GM19328 (cell line): ENCODE results near the gene WIF1.

ENCODE experiments used
- ATAC-seq: cut with Tn5 transposase; IDR thresholded peaks from one replicate; pipeline ENCODE4 v1.9.1; 2021; ENCODE audit warnings: mild to moderate bottlenecking, moderate library complexity; ENCODE audit not compliant: unreplicated experiment

WIF1 gene

DNA sequence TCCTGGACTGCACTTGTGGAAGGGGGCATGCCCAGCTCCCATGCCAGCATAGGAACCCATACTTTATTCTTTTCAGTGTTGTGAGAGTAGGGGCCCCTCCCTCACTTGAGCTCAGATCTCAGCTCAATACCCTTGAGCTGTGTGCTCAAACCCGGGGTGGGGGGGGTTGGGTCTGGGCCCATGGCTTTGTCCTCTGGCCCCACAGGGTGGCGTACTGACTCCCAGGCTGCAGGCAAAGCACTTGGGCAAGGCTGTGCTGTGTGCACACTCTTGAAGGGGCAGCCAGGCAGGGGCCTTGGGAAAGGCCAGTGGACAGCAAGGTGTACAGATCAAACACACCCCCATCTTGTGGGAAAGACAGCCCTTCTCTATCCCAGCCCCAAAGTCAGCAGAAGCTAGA lies 81.8 kb downstream of the WIF1 start:
- no peak for ATAC-seq

DNA sequence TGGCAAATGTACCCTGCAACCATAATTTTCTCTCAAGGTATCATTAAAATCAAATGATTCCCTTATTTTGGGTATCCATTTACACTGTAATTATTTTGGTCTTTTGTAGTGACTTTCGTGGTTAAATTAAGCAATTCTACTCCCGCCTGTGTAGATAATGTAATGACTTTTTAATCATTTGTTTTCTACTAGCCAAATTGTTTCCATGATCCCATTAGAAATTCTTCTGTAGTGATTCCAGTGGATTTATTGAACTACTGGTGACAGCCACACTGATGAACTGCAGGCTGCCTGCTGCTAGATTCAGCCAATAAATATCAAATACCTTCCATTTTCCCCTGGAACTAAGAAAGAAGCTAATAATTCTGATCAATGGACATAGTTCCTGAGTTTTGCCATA lies 96.0 kb downstream of the WIF1 start:
- ATAC-seq, result no peak

DNA sequence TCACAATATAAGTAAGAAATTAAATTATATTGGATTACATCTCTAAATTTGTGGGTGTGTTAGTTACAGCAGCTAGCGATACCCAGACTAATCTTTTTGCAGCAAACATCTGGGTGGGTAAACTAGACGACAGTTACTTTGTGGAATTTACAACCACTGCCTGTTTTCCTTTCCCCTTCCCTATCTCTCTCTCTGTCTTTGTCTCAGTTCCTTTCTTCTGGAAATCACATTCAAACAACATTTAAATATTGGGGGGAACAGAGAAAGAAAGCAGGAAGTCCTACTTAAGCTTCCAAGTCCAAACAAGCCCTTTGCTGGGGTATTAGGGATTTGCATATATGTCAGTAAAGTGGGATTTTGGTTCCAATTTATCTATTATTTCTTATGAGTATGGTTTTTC lies 97.6 kb downstream of the WIF1 start:
- no peak for ATAC-seq

DNA sequence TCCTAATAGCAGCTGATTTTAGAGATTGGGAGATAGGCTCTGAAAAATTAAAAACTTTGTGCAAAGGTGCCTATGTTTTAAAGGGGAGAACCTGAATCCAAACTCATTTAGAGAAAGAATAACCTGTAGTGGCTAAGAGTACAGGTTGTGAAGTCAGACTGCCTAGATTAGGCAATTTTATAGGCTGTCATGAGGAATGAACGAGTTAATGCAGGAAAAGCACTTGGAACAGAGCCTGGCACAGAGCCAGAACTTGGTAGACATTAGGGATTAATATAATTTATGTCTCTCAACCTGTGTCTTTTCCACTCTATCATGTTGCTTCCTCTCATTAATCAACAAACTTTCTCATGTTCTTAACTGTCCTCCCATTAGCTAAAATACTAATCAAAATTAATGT lies 98.1 kb downstream of the WIF1 start:
- no peak for ATAC-seq

DNA sequence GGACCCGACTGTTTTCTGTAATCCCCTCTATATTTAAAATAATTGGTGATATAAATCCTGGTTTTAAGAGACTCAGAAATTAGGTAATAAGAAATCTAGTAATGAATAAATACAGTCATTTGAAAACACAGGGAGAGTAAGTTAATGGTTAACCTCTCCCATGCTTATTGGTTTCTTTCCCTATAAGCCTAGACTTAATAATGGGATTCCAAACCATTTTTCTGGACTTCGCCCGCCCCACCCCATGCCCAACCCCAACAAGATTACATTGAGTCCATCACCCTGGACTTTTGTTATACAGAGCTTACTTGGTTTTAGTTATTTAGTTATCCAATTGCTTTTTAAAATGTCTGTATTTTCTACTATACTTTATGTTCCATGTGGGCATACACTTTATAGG lies 98.7 kb downstream of the WIF1 start:
- no peak for ATAC-seq

DNA sequence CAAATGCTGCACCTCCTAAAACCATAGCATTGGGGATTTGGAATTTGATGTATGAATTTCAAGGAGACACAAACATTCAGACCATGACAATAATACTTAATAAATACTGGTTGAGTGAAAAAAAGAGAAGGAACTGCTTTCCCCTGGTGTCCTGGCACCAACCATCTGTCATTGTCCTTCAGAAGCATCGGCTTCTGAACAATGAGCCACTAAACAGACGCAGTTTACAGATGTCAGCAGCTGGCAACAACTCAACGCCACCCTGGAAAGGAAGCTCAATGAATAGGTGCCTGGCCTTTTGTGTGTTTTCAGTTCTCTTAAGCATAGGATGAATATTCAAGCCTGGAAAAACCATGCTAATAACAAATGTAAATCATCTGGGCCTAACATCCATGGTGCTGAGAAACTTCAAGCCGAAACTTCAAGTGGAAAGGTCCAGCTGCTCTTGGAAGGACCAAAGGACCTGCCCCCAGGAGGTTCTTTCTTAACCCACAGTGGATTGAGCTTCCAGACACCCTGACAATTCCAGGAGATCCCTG lies 101.3 kb downstream of the WIF1 start:
- ATAC-seq, result no peak

DNA sequence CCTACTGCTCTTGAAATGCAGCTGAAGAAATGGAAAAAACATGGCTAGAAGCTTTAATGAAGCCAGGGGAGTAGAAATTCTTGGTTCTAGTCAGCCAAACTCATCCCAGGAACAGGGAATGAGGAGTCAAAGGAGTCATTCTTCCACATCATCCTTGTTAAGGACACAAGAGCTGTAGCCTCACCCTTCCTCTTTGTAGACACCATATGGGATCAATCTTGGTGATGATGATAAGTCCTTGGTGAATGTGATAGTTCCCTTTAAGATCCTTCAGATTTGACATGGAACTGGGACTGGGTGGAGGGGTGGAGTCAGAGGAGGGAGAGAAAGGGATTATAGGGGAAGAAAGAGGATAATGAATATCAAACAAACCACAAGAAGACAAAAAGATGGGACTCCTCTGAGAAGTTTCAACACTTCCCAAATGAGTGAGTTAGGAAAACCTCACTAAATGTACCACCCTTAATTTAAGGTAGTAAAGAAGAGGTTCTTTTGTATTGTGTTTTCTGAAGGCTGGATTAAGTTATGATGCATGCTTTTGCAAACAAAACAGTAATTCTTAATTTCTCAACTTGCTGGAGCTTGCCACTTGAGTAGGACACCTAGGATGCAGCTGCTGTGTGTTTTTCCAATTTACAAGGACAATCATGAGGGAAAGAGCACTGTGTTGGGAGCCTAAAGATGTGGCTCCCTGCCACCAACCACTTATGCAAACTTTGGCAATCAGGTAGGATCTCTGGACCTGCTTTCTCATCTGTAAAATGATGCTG lies 104.0 kb downstream of the WIF1 start:
- no peak for ATAC-seq

DNA sequence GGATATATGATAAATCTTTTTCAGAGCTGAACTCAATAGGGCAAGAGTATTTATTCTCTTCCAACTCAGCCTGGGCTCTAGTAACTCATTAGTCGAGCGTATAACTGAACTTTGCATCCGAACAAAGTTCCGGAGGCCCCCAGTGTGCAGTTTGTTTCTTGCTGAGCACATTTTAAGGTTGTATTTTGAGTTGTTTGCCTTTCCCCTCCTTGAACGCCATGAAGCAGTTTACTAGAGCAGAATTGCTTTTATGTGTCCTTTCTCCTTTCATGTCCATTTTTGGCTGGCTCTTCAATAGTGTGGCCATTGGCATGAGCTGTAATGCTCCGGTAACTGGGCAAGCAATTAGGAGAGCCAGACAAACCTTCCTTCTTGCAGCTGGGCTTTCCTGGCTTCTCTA lies 105.3 kb downstream of the WIF1 start:
- no peak for ATAC-seq

DNA sequence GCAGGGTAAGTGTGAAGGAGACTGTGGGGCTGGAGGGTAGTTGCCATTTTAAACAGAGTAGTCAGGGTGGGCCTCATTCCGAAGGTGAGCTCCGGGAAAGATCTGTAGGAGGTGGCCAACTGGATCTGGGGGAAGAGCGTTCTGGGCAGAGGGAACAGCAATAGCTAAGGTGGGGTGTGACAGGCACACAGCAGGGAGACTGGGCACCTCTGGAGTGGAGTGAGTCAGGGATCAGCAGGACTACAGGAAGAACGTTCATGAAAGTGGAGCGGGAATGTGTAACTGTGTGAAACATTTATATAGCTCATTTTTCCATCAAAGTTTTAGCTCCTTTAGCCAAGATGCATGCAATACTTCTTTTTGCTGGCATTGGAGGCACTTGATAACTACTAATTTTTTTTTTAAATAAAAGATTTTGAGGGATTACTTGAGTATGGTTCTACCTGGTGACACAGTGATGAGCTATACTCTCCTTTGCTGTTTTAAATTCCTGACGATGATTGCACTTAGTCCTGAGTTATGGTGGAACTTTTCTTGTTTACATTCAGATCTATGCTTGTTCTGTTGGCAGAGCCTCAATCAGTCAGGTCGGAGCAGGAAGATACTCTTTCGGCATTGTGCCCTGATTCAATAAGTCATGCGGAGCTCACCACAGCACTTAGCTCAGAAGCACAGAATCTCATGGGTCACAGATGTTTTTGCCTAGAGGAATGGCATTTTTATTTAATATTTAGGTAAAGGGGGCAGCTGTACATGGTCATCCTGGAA lies 106.4 kb downstream of the WIF1 start:
- ATAC-seq, result no peak

DNA sequence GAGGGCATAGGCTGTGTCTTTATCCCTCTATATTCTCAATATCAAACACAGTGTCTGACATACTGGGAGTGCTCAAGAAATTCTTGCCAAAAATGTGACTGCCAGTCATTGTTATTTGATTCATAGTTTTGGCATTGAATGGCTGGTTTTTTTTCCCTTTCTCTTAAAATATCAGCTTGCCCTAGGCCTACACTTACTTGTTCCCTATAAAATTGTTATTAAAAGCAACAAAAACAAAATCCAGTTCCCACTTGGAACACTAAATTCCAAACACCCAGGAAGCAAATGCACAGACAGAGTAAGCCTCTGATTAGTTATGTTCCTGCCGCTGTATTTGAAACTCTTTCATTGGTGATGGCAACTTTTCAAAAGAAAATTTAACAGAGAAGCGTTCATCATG lies 110.7 kb downstream of the WIF1 start:
- no peak for ATAC-seq

DNA sequence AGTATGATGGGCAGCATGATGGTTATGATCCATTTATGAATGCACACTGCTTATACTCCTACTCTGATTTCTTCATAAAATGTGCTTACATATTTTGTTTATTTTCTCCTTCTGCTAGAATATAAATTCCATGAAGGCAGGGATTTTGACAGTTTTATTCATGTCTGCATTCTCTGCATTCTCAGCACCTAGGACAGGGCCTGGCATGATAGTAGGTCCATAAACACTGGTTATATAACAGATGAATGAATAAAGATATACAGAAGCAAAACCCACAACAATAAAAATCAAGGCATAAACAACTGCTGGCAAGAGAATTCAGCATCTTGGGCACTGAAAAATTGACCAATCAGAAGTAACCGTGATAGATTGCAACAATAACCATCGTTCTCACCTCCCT lies 115.4 kb downstream of the WIF1 start:
- ATAC-seq, result no peak

DNA sequence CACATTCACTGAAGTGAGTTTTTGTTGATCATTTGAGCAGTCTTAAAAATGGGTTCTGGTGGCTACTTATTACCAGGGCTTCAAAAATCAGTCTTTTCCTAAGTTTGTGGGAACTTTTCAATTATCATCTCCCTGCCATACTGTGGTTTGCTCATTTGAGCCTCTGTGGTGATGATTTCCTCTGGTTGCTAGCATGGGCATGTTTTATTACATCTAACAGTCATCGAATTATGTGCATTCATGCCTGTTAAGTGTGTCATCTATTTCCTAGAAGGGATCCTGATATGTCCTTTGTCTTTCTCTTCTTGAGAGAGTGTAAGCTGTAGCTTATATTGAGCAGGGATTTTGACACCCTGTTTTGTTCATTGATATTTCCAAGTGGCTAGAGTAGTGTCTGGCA lies 116.8 kb downstream of the WIF1 start:
- no peak for ATAC-seq
